Activated CD8-positive, alpha-beta T cell treated with anti-CD3 and anti-CD28 coated beads for 36 hours (primary cell): ENCODE results near the gene FANCC. TPM values are rescaled to one million over a fixed set of nuclear protein-coding genes. Genes with fewer than 3 reads are reported as not detected.

ENCODE experiments used
- ATAC-seq: fragments of 200-7000 bp; cut with Tn5 transposase; one replicate; pipeline ENCODE4 v1.10.0; 2021; ENCODE audit warnings: mild to moderate bottlenecking, moderate library complexity
- CTCF ChIA-PET: fragments of 350-600 bp; sonication (Branson Sonifier 250); formaldehyde crosslinking; loops from one replicate; lab custom pipeline; 2021; ENCODE audit warnings: antibody characterized with exemption; lab: Charles Lee
- POLR2A ChIA-PET: fragments of 350-600 bp; sonication (Branson Sonifier 250); formaldehyde crosslinking; loops from one replicate; lab custom pipeline; 2021; ENCODE audit warnings: antibody characterized with exemption; lab: Charles Lee
- DNase-seq: peaks from one replicate; pipeline ENCODE4 v3.0.0-alpha.2; 2020
- H3K27ac Mint-ChIP-seq: one replicate; pipeline ENCODE4 v1.8.0; 2021; ENCODE audit warnings: mild to moderate bottlenecking, mixed read lengths
- H3K27me3 Mint-ChIP-seq: one replicate; pipeline ENCODE4 v1.8.0; 2021; ENCODE audit warnings: mixed read lengths
- H3K36me3 Mint-ChIP-seq: one replicate; pipeline ENCODE4 v1.8.0; 2021; ENCODE audit warnings: low read depth, mixed read lengths
- H3K4me1 Mint-ChIP-seq: one replicate; pipeline ENCODE4 v1.8.0; 2021; ENCODE audit warnings: low read depth, mixed read lengths
- H3K4me3 Mint-ChIP-seq: one replicate; pipeline ENCODE4 v1.8.0; 2021; ENCODE audit warnings: mild to moderate bottlenecking, moderate library complexity, mixed read lengths
- H3K9me3 Mint-ChIP-seq: one replicate; pipeline ENCODE4 v1.8.0; 2021; ENCODE audit warnings: mixed read lengths
- CTCF ChIP-seq: fragments of 200-600 bp; IDR thresholded peaks from one replicate; pipeline ENCODE4 v1.8.0; 2022; ENCODE audit warnings: antibody characterized with exemption, mild to moderate bottlenecking
- intact Hi-C: fragments of 100-400 bp; cut with micrococcal nuclease; formaldehyde crosslinking; loops from one replicate; pipeline ENCODE4 v1.10.0; 2022
- total RNA-seq, 2 experiments: library from RNA; stranded (reverse); gene quantifications; one replicate each; pipeline ENCODE4 v1.2.3, GENCODE V29; 2021

The FANCC gene
- total RNA-seq, 2 experiments from 2014 or later = 11.5 to 12.4 TPM

DNA sequence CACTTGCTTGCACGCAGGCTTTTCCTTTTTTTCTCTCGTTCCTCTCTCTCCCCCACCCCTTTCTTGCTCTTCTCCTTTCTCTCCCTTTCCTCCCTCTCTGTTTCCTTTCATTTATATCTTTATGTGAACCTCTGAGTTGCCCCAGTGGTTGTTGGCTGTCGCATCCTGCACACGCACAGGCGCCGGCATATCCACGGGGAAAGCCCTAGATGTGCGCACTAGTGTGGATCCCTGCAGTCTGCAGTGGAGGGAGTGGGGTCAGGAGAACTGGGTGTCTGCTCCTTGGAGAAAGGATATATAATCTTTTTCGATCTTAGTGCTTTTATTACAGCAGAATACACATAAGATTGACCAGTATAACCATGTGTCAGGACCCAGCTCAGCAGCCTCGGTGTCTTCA, 223.5 kb downstream of the FANCC start:
- H3K4me3 Mint-ChIP-seq = no peak overlapping the region
- ChIA-PET POLR2A (no interaction called here), CTCF (interaction anchor here (0.7 to 2.3 kb wide), 4 partner anchors 10 to 1753 kb away, joined by 3 to 9 read pairs (median 3); no protein-coding TSS in a partner anchor)

DNA sequence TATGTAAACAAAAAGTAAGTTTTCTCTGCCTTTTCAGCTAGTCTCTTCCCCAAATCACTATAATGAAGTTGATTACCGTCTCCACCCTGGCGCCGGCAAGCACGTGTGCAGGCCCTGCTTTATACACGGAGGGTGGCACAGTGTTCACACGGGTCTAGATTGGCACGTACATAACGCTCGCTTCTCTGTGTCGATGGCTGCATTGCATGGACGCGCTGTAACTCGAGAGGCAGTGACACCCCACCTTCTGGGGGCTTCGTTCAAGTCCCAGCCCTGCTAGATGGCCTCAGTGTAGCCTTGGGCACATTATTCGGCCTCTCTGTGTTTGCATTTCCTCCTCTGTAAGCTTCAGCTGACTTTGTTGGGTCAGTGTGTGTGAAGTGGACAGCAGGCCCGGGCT, 223.9 kb downstream of the FANCC start:
- intact Hi-C loops = no loop called here
- H3K27ac Mint-ChIP-seq = no peak overlapping the region
- CTCF ChIA-PET = interaction anchor here (0.8 to 0.9 kb wide), 2 partner anchors 10 to 34 kb away, joined by 3 read pairs; no protein-coding TSS in a partner anchor
- DNase-seq = no peak
- H3K9me3 Mint-ChIP-seq = no peaks in the 10 kb centered on the region
- H3K4me1 Mint-ChIP-seq = peaks cover 7% of the 10 kb centered on the region
- no peaks in the 10 kb centered on the region for H3K36me3 Mint-ChIP-seq
- H3K27me3 Mint-ChIP-seq = no peaks in the 10 kb centered on the region
- no peak overlapping the region for H3K4me3 Mint-ChIP-seq
- no peak for TF ChIP-seq CTCF
- no peak for ATAC-seq
- POLR2A ChIA-PET = no interaction called here

More for the DNA sequence above, 223.5 kb downstream of the FANCC start:
- Mint-ChIP-seq H3K27me3 (no peaks in the 10 kb centered on the region), H3K27ac (no peak overlapping the region), H3K9me3 (no peaks in the 10 kb centered on the region), H3K36me3 (no peaks in the 10 kb centered on the region), H3K4me1 (peaks cover 7% of the 10 kb centered on the region)
- no peak for ATAC-seq
- intact Hi-C loops = no loop called here
- no peak for DNase-seq
- no peak for TF ChIP-seq CTCF

- ATAC-seq (no peak), DNase-seq (peak; percentile 6)
- no peak overlapping the region for H3K4me3 Mint-ChIP-seq
- ChIA-PET POLR2A (no interaction called here), CTCF (interaction anchor here (1.2 kb wide), 1 partner anchor 38 kb away, joined by 3 read pairs; no protein-coding TSS in a partner anchor)
- H3K9me3 Mint-ChIP-seq = no peaks in the 10 kb centered on the region
- no peak overlapping the region for H3K27ac Mint-ChIP-seq
- no peak for TF ChIP-seq CTCF
- peaks cover 7% of the 10 kb centered on the region for H3K4me1 Mint-ChIP-seq
- no peaks in the 10 kb centered on the region for H3K27me3 Mint-ChIP-seq
- no peaks in the 10 kb centered on the region for H3K36me3 Mint-ChIP-seq
- intact Hi-C loops = no loop called here
Measured at GRCh38 chr9:95092262-95093072, 225.0 kb downstream of the FANCC start.

- no peaks in the 10 kb centered on the region for H3K27me3 Mint-ChIP-seq
- H3K36me3 Mint-ChIP-seq = no peaks in the 10 kb centered on the region
- TF ChIP-seq CTCF = no peak
- no peak overlapping the region for H3K4me3 Mint-ChIP-seq
- CTCF ChIA-PET = interaction anchor here (1.2 kb wide), 1 partner anchor 39 kb away, joined by 3 read pairs; no protein-coding TSS in a partner anchor
- ATAC-seq = no peak
- no peaks in the 10 kb centered on the region for H3K9me3 Mint-ChIP-seq
- intact Hi-C loops = no loop called here
- H3K27ac Mint-ChIP-seq = no peak overlapping the region
- peaks cover 7% of the 10 kb centered on the region for H3K4me1 Mint-ChIP-seq
- no peak for DNase-seq
- POLR2A ChIA-PET = no interaction called here
Measured at GRCh38 chr9:95091601-95092261, 225.8 kb downstream of the FANCC start.
